Neural progenitor cell (in vitro differentiated cells): ENCODE results near the gene NPR2. TPM values are rescaled to one million over a fixed set of nuclear protein-coding genes. Genes with fewer than 3 reads are reported as not detected.

Experiments
- DNase-seq: peaks from one replicate; pipeline ENCODE4 v3.0.0-alpha.2; 2016; ENCODE audit warnings: low spot score
- H2AFZ ChIP-seq: fragments of 200-600 bp; sonication (generic); replicated peaks from 2 replicates; pipeline ENCODE4 v1.6.1; 2016; ENCODE audit warnings: antibody characterized with exemption
- H3F3A ChIP-seq: fragments of 200-600 bp; sonication (generic); 2 replicates; pipeline ENCODE4 v1.6.1; 2016; ENCODE audit warnings: antibody characterized with exemption, low read depth
- H3K27ac ChIP-seq: fragments of 200-600 bp; sonication (generic); 2 replicates; pipeline ENCODE4 v1.5.1; 2016; ENCODE audit warnings: mild to moderate bottlenecking
- H3K27me3 ChIP-seq: fragments of 200-600 bp; sonication (generic); 2 replicates; pipeline ENCODE4 v1.6.1; 2016; ENCODE audit warnings: mild to moderate bottlenecking, moderate library complexity
- H3K36me3 ChIP-seq: fragments of 200-600 bp; sonication (generic); 2 replicates; pipeline ENCODE4 v1.5.1; 2016
- H3K4me1 ChIP-seq: fragments of 200-600 bp; sonication (generic); 2 replicates; pipeline ENCODE4 v1.6.1; 2016; ENCODE audit warnings: mixed run types
- H3K4me2 ChIP-seq: fragments of 200-600 bp; sonication (generic); 2 replicates; pipeline ENCODE4 v1.6.1; 2016
- H3K4me3 ChIP-seq: fragments of 200-600 bp; sonication (generic); 2 replicates; pipeline ENCODE4 v1.5.1; 2016
- H3K79me2 ChIP-seq: fragments of 200-600 bp; sonication (generic); 2 replicates; pipeline ENCODE4 v1.6.1; 2016; ENCODE audit warnings: low read depth
- H3K9ac ChIP-seq: fragments of 200-600 bp; sonication (generic); 2 replicates; pipeline ENCODE4 v1.6.1; 2016
- H3K9me3 ChIP-seq: fragments of 200-600 bp; sonication (generic); 2 replicates; pipeline ENCODE4 v1.5.1; 2016; ENCODE audit warnings: low read depth
- H4K20me1 ChIP-seq: fragments of 200-600 bp; sonication (generic); 2 replicates; pipeline ENCODE4 v1.6.1; 2016; ENCODE audit warnings: low read depth
- H3K27ac Mint-ChIP-seq: 3 replicates; pipeline ENCODE4 v1.8.0; 2021; ENCODE audit warnings: mixed read lengths
- H3K27me3 Mint-ChIP-seq: 2 replicates; pipeline ENCODE4 v1.8.0; 2022; ENCODE audit warnings: low read depth, mild to moderate bottlenecking, inconsistent platforms, moderate library complexity, mixed read lengths; ENCODE audit not compliant: insufficient read depth
- H3K36me3 Mint-ChIP-seq: 3 replicates; pipeline ENCODE4 v1.8.0; 2021; ENCODE audit warnings: mixed read lengths
- H3K4me1 Mint-ChIP-seq: 3 replicates; pipeline ENCODE4 v1.8.0; 2021; ENCODE audit warnings: mixed read lengths
- H3K4me3 Mint-ChIP-seq: 3 replicates; pipeline ENCODE4 v1.8.0; 2021; ENCODE audit warnings: mild to moderate bottlenecking, moderate library complexity, mixed read lengths
- H3K9me3 Mint-ChIP-seq: 3 replicates; pipeline ENCODE4 v1.8.0; 2020; ENCODE audit warnings: mixed read lengths
- CTCF ChIP-seq: fragments of 200-600 bp; sonication (generic); IDR thresholded peaks from 2 replicates; pipeline ENCODE4 v1.5.1; 2017; ENCODE audit warnings: antibody characterized with exemption, mild to moderate bottlenecking
- EZH2 ChIP-seq: fragments of 200-600 bp; sonication (generic); IDR thresholded peaks from 2 replicates; pipeline ENCODE4 v1.6.1; 2017; ENCODE audit warnings: antibody characterized with exemption, mild to moderate bottlenecking, moderate library complexity
- EZH2phosphoT487 ChIP-seq: fragments of 200-600 bp; sonication (generic); IDR thresholded peaks from 2 replicates; pipeline ENCODE4 v1.6.1; 2017; ENCODE audit warnings: antibody characterized with exemption
- small RNA-seq: library from RNA; depleted of rRNA; stranded (forward); fragments of <200 nt; gene quantifications from one replicate; pipeline ENCODE3, GENCODE V24; 2015
- total RNA-seq: library from RNA; depleted of rRNA; stranded (reverse); fragments of >200 nt; gene quantifications from 2 replicates; pipeline ENCODE4 v1.2.3, GENCODE V29; 2015; ENCODE audit warnings: low replicate concordance

The NPR2 gene
- total RNA-seq, 1 donor from 2014 or later: 5.6 TPM

GRCh38 chr9:35856206-35856605 is 64.8 kb downstream of the NPR2 start:
- Mint-ChIP-seq H3K27ac (no peak overlapping the region), H3K27me3 (peaks cover 3% of the 10 kb centered on the region)

GRCh38 chr9:35856882-35857281 is 65.5 kb downstream of the NPR2 start:
- H3K27me3 Mint-ChIP-seq: peaks cover 6% of the 10 kb centered on the region
- no peaks in the 10 kb centered on the region for H3K4me1 Mint-ChIP-seq
- no peak for DNase-seq
- Histone ChIP-seq H3K79me2 (no peaks in the 10 kb centered on the region), H2AFZ (no peak overlapping the region), H3K9me3 (no peaks in the 10 kb centered on the region), H3K4me1 (no peaks in the 10 kb centered on the region), H3K4me2 (no peak overlapping the region), H3K27me3 (no peaks in the 10 kb centered on the region), H3K4me3 (no peak overlapping the region), H3K9ac (no peak overlapping the region), H3F3A (no peaks in the 10 kb centered on the region), H4K20me1 (no peaks in the 10 kb centered on the region), H3K27ac (no peak overlapping the region), H3K36me3 (no peaks in the 10 kb centered on the region)
- no peak overlapping the region for H3K27ac Mint-ChIP-seq
- no peaks in the 10 kb centered on the region for H3K9me3 Mint-ChIP-seq
- TF ChIP-seq CTCF (no peak), EZH2phosphoT487 (no peak), EZH2 (no peak)
- peaks cover 7% of the 10 kb centered on the region for H3K36me3 Mint-ChIP-seq
- H3K4me3 Mint-ChIP-seq: no peak overlapping the region

More at GRCh38 chr9:35856206-35856605, 64.8 kb downstream of the NPR2 start:
- Histone ChIP-seq H3K4me2 (no peak overlapping the region), H3K36me3 (no peaks in the 10 kb centered on the region), H3K4me1 (no peaks in the 10 kb centered on the region), H3K9ac (no peak overlapping the region), H2AFZ (no peak overlapping the region), H3K27ac (no peak overlapping the region), H3K79me2 (no peaks in the 10 kb centered on the region), H4K20me1 (no peaks in the 10 kb centered on the region), H3K9me3 (no peaks in the 10 kb centered on the region), H3K4me3 (no peak overlapping the region), H3K27me3 (no peaks in the 10 kb centered on the region), H3F3A (no peaks in the 10 kb centered on the region)
- no peak overlapping the region for H3K4me3 Mint-ChIP-seq
- TF ChIP-seq EZH2phosphoT487 (no peak), CTCF (no peak), EZH2 (no peak)
- H3K9me3 Mint-ChIP-seq: no peaks in the 10 kb centered on the region
- no peaks in the 10 kb centered on the region for H3K4me1 Mint-ChIP-seq
- peaks cover 7% of the 10 kb centered on the region for H3K36me3 Mint-ChIP-seq
- DNase-seq: no peak

- Mint-ChIP-seq H3K27ac (no peak overlapping the region), H3K27me3 (peaks cover 11% of the 10 kb centered on the region)
Observed at GRCh38 chr9:35858458-35858857, 67.1 kb downstream of the NPR2 start.

More at GRCh38 chr9:35858458-35858857, 67.1 kb downstream of the NPR2 start:
- Histone ChIP-seq H3K4me1 (no peaks in the 10 kb centered on the region), H3F3A (no peaks in the 10 kb centered on the region), H3K9ac (no peak overlapping the region), H3K36me3 (no peaks in the 10 kb centered on the region), H3K27ac (no peak overlapping the region), H3K4me2 (no peak overlapping the region), H2AFZ (no peak overlapping the region), H3K4me3 (no peak overlapping the region), H3K27me3 (peaks cover 4% of the 10 kb centered on the region), H3K79me2 (no peaks in the 10 kb centered on the region), H4K20me1 (no peaks in the 10 kb centered on the region), H3K9me3 (no peaks in the 10 kb centered on the region)
- H3K36me3 Mint-ChIP-seq: peaks cover 2% of the 10 kb centered on the region
- H3K9me3 Mint-ChIP-seq: no peaks in the 10 kb centered on the region
- no peak for TF ChIP-seq CTCF
- no peak for TF ChIP-seq EZH2
- no peak for TF ChIP-seq EZH2phosphoT487
- no peaks in the 10 kb centered on the region for H3K4me1 Mint-ChIP-seq
- no peak for DNase-seq
- H3K4me3 Mint-ChIP-seq: no peak overlapping the region

Small RNA genes lying within 50 kb of the gene (small RNA-seq; reads per million reads assigned to genes)
- 0.16 reads per million for gene HINT2

Other genes with a start within 250 kb of the NPR2 start
- 5.2 and 12.4 TPM in 2 replicates for gene TESK1, start 186.3 kb upstream of the NPR2 start, total RNA-seq
- 0.56 and 1.4 TPM in 2 replicates for gene CD72, start 173.2 kb upstream of the NPR2 start, total RNA-seq
- gene SIT1, start 140.7 kb upstream of the NPR2 start, total RNA-seq: 0.56 and 0.86 TPM in 2 replicates
- gene RMRP, start 133.6 kb upstream of the NPR2 start, total RNA-seq: 1,307 and 2,709 TPM in 2 replicates
- gene CCDC107, start 133.3 kb upstream of the NPR2 start, total RNA-seq: 3.8 and 10.6 TPM in 2 replicates
- 13.2 and 31.9 TPM in 2 replicates for gene ARHGEF39, start 126.4 kb upstream of the NPR2 start, total RNA-seq
- gene CA9, start 117.7 kb upstream of the NPR2 start, total RNA-seq: 0.09 and 0.25 TPM in 2 replicates
- gene TPM2, start 101.7 kb upstream of the NPR2 start, total RNA-seq: 174 and 241 TPM in 2 replicates
- gene TLN1, start 59.4 kb upstream of the NPR2 start, total RNA-seq: 36.7 and 71.5 TPM in 2 replicates
- gene CREB3, start 58.9 kb upstream of the NPR2 start, total RNA-seq: 27.9 and 30.3 TPM in 2 replicates
- gene GBA2, start 42.4 kb upstream of the NPR2 start, total RNA-seq: 44.8 and 74.5 TPM in 2 replicates
- gene RGP1, start 42.3 kb upstream of the NPR2 start, total RNA-seq: 11.2 and 20.1 TPM in 2 replicates
- not detected in 2 replicates for gene MSMP, start 37.3 kb upstream of the NPR2 start, total RNA-seq
- 1.3 and 1.6 TPM in 2 replicates for gene SPAG8, start 20.7 kb downstream of the NPR2 start, total RNA-seq
- 21.8 and 35.9 TPM in 2 replicates for gene HINT2, start 23.5 kb downstream of the NPR2 start, total RNA-seq
- gene FAM221B, start 37.1 kb downstream of the NPR2 start, total RNA-seq: not detected in 2 replicates
- 4.8 and 11.2 TPM in 2 replicates for gene TMEM8B, start 37.6 kb downstream of the NPR2 start, total RNA-seq
- not detected in 2 replicates for gene OR13J1, start 78.8 kb downstream of the NPR2 start, total RNA-seq
- not detected in 2 replicates for gene HRCT1, start 114.6 kb downstream of the NPR2 start, total RNA-seq
- 0.22 TPM in 1 of 2 replicates, not detected in the other for gene SPAAR, start 117.9 kb downstream of the NPR2 start, total RNA-seq
- gene OR2S2, start 166.6 kb downstream of the NPR2 start, total RNA-seq: not detected in 2 replicates
- 11.0 and 12.2 TPM in 2 replicates for gene RECK, start 245.3 kb downstream of the NPR2 start, total RNA-seq